Renal cortex interstitium (tissue), 11 donors: Measurements from ENCODE around the gene C19orf67. TPM values are rescaled to one million over a fixed set of nuclear protein-coding genes. Genes with fewer than 3 reads are reported as not detected.

ENCODE experiments used
- DNase-seq, 11 donors: peaks; one replicate each; pipeline ENCODE4 v3.0.0-alpha.2; 2013; ENCODE audit warnings: low read depth in 9 of 11, low spot score in 4 of 11; ENCODE audit errors: extremely low read depth in 1 of 11
- polyA plus RNA-seq, 3 donors: library from polyadenylated mRNA; unstranded; fragments of 120-200 nt; gene quantifications; one replicate each; pipeline ENCODE4 v1.2.1, GENCODE V29; 2013; ENCODE audit not compliant: insufficient read length in 3 of 3

The C19orf67 gene
- polyA plus RNA-seq, 3 donors = 0.11 TPM; not detected in 2

- DNase-seq = peak in 9 of 11 donors; percentile 71 to 92 (median 86)
Measured at GRCh38 chr19:14090509-14091080, 5.0 kb upstream of the C19orf67 start, which contains the start of gene SAMD1. SAMD1 (minus strand) TSS chr19:14090751.

GRCh38 chr19:14089662-14090508 is 4.3 kb upstream of the C19orf67 start:
- peak in 3 of 11 donors; percentile 30 to 39 (median 38) for DNase-seq

- no peak for DNase-seq
Measured at GRCh38 chr19:14089412-14089661, 3.8 kb upstream of the C19orf67 start.

GRCh38 chr19:14088634-14089411 is 3.2 kb upstream of the C19orf67 start:
- DNase-seq = no peak

- DNase-seq = no peak
Measured at GRCh38 chr19:14086098-14086497, 515 bp upstream of the C19orf67 start.

- no peak for DNase-seq
Measured at GRCh38 chr19:14082675-14082960, 3.0 kb downstream of the C19orf67 start.

- DNase-seq = no peak
Measured at GRCh38 chr19:14081797-14082674, 3.5 kb downstream of the C19orf67 start.

GRCh38 chr19:14080887-14081796 is 4.4 kb downstream of the C19orf67 start:
- DNase-seq = peak; percentile 99 to 100 (median 100)

GRCh38 chr19:14078411-14078810 is 7.2 kb downstream of the C19orf67 start:
- DNase-seq = no peak

GRCh38 chr19:14073925-14074838 is 11.4 kb downstream of the C19orf67 start:
- DNase-seq = no peak

- DNase-seq = peak in 3 of 11 donors; percentile 59 to 64 (median 63)
Measured at GRCh38 chr19:14073261-14073924, 12.2 kb downstream of the C19orf67 start.

GRCh38 chr19:14072535-14073260 is 12.9 kb downstream of the C19orf67 start, which contains the start of gene MISP3:
MISP3 (plus strand) TSS chr19:14072786; CDS start chr19:14073310, 524 bp downstream.
- DNase-seq = no peak

- DNase-seq = no peak
Measured at GRCh38 chr19:14070268-14071050, 15.1 kb downstream of the C19orf67 start.

- no peak for DNase-seq
Measured at GRCh38 chr19:14066134-14066533, 19.4 kb downstream of the C19orf67 start.

- no peak for DNase-seq
Measured at GRCh38 chr19:14063105-14063504, 22.5 kb downstream of the C19orf67 start.
